ENCODE measurements around the gene JAK2.

JAK2 gene

DNA sequence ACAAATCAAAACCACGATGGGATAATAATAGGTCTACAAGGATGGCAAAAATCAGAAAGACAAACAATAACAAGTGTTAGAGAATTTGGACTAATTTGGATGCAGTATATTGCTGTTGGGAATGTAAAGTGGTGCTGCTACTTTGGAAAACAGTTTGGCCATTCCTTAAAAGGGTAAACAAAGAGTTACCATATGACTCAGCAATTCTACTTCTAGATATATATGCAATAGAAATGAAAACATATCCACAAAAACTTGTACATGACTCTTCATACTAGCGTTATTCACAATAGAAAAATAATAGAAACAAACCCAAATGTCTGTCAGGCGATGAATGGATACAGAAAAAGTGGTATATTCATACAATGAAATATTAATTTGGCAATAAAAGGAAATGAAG, 58.3 kb downstream of the JAK2 start:
- no peak for TF ChIP-seq GLIS3 (CRISPR knock-in tag; IDR thresholded peaks at IDR 0.05)
- TF ChIP-seq, protein P1, sequence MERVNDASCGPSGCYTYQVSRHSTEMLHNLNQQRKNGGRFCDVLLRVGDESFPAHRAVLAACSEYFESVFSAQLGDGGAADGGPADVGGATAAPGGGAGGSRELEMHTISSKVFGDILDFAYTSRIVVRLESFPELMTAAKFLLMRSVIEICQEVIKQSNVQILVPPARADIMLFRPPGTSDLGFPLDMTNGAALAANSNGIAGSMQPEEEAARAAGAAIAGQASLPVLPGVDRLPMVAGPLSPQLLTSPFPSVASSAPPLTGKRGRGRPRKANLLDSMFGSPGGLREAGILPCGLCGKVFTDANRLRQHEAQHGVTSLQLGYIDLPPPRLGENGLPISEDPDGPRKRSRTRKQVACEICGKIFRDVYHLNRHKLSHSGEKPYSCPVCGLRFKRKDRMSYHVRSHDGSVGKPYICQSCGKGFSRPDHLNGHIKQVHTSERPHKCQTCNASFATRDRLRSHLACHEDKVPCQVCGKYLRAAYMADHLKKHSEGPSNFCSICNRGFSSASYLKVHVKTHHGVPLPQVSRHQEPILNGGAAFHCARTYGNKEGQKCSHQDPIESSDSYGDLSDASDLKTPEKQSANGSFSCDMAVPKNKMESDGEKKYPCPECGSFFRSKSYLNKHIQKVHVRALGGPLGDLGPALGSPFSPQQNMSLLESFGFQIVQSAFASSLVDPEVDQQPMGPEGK (CRISPR knock-in tag; IDR thresholded peaks at IDR 0.05; ENCODE audit: borderline replicate concordance), result no peak
- TF ChIP-seq PPARA (CRISPR knock-in tag; IDR thresholded peaks at IDR 0.05; ENCODE audit: borderline replicate concordance), result no peak
- TF ChIP-seq, protein P2, sequence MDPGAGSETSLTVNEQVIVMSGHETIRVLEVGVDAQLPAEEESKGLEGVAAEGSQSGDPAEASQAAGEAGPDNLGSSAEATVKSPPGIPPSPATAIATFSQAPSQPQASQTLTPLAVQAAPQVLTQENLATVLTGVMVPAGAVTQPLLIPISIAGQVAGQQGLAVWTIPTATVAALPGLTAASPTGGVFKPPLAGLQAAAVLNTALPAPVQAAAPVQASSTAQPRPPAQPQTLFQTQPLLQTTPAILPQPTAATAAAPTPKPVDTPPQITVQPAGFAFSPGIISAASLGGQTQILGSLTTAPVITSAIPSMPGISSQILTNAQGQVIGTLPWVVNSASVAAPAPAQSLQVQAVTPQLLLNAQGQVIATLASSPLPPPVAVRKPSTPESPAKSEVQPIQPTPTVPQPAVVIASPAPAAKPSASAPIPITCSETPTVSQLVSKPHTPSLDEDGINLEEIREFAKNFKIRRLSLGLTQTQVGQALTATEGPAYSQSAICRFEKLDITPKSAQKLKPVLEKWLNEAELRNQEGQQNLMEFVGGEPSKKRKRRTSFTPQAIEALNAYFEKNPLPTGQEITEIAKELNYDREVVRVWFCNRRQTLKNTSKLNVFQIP (CRISPR knock-in tag; IDR thresholded peaks at IDR 0.05; ENCODE audit: borderline replicate concordance, low read depth), result no peak
- TF ChIP-seq, protein P3, sequence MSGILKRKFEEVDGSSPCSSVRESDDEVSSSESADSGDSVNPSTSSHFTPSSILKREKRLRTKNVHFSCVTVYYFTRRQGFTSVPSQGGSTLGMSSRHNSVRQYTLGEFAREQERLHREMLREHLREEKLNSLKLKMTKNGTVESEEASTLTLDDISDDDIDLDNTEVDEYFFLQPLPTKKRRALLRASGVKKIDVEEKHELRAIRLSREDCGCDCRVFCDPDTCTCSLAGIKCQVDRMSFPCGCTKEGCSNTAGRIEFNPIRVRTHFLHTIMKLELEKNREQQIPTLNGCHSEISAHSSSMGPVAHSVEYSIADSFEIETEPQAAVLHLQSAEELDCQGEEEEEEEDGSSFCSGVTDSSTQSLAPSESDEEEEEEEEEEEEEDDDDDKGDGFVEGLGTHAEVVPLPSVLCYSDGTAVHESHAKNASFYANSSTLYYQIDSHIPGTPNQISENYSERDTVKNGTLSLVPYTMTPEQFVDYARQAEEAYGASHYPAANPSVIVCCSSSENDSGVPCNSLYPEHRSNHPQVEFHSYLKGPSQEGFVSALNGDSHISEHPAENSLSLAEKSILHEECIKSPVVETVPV (CRISPR knock-in tag; IDR thresholded peaks at IDR 0.05), result no peak
- TF ChIP-seq ARNTL (CRISPR knock-in tag; IDR thresholded peaks at IDR 0.05; ENCODE audit: borderline replicate concordance, low read depth), result no peak
- no peak for TF ChIP-seq ESRRG (CRISPR knock-in tag; IDR thresholded peaks at IDR 0.05)
- TF ChIP-seq ZFP30 (CRISPR knock-in tag; IDR thresholded peaks at IDR 0.05), result no peak
- TF ChIP-seq CSDC2 (CRISPR knock-in tag; IDR thresholded peaks at IDR 0.05), result no peak
- TF ChIP-seq, protein P4, sequence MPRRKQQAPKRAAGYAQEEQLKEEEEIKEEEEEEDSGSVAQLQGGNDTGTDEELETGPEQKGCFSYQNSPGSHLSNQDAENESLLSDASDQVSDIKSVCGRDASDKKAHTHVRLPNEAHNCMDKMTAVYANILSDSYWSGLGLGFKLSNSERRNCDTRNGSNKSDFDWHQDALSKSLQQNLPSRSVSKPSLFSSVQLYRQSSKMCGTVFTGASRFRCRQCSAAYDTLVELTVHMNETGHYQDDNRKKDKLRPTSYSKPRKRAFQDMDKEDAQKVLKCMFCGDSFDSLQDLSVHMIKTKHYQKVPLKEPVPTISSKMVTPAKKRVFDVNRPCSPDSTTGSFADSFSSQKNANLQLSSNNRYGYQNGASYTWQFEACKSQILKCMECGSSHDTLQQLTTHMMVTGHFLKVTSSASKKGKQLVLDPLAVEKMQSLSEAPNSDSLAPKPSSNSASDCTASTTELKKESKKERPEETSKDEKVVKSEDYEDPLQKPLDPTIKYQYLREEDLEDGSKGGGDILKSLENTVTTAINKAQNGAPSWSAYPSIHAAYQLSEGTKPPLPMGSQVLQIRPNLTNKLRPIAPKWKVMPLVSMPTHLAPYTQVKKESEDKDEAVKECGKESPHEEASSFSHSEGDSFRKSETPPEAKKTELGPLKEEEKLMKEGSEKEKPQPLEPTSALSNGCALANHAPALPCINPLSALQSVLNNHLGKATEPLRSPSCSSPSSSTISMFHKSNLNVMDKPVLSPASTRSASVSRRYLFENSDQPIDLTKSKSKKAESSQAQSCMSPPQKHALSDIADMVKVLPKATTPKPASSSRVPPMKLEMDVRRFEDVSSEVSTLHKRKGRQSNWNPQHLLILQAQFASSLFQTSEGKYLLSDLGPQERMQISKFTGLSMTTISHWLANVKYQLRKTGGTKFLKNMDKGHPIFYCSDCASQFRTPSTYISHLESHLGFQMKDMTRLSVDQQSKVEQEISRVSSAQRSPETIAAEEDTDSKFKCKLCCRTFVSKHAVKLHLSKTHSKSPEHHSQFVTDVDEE (CRISPR knock-in tag; IDR thresholded peaks at IDR 0.05), result no peak
- TF ChIP-seq ZNF8 (CRISPR knock-in tag; IDR thresholded peaks at IDR 0.05), result no peak
- TF ChIP-seq ZNF70 (CRISPR knock-in tag; IDR thresholded peaks at IDR 0.05), result no peak
- TF ChIP-seq ZNF565 (CRISPR knock-in tag; conservative IDR thresholded peaks at IDR 0.05; ENCODE audit: low read depth), result no peak
- TF ChIP-seq TCF4 (CRISPR knock-in tag; IDR thresholded peaks at IDR 0.05; ENCODE audit: borderline replicate concordance), result no peak
- no peak for TF ChIP-seq ISL1 (CRISPR knock-in tag; IDR thresholded peaks at IDR 0.05)
- no peak for TF ChIP-seq TOX (CRISPR knock-in tag; IDR thresholded peaks at IDR 0.05; ENCODE audit: borderline replicate concordance)
- no peak for ATAC-seq

DNA sequence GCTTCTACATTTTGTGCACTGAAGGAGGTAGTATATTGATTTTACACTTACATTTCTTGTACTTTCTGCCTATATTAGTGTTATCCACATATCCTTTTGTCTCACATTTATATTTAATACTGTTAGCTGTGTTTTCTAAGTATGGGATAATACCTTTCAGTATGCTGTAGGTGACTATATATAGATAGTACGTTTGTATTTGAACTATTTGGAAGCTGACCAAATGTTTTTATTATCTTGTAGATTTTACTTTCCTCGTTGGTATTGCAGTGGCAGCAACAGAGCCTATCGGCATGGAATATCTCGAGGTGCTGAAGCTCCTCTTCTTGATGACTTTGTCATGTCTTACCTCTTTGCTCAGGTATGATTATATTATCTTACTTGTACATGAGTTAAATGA, 59.1 kb downstream of the JAK2 start:
- ATAC-seq, result no peak
- TF ChIP-seq RARB (CRISPR knock-in tag; IDR thresholded peaks at IDR 0.05) (no peak), BACH2 (CRISPR knock-in tag; IDR thresholded peaks at IDR 0.05; ENCODE audit: borderline replicate concordance) (no peak), ZNF8 (CRISPR knock-in tag; IDR thresholded peaks at IDR 0.05) (no peak), ESRRG (CRISPR knock-in tag; IDR thresholded peaks at IDR 0.05) (no peak), ZFP3 (CRISPR knock-in tag; IDR thresholded peaks at IDR 0.05) (no peak), SNAI2 (CRISPR knock-in tag; IDR thresholded peaks at IDR 0.05) (no peak), GLIS3 (CRISPR knock-in tag; IDR thresholded peaks at IDR 0.05) (no peak), ZFP30 (CRISPR knock-in tag; IDR thresholded peaks at IDR 0.05) (no peak)
- TF ChIP-seq, protein P1 (CRISPR knock-in tag; IDR thresholded peaks at IDR 0.05; ENCODE audit: borderline replicate concordance), result no peak
- TF ChIP-seq, protein P3 (CRISPR knock-in tag; IDR thresholded peaks at IDR 0.05), result no peak
